Suppressor macrophage (primary cell): ENCODE results near the gene TECTB.
"Not testable (repeated sequence)": the region's sequence is repeated elsewhere in the genome, so short reads cannot be mapped to it uniquely, and the experiment has no call there.

Experiments used
- DNase-seq, 4 experiments: peaks; one replicate each; pipeline ENCODE4 v3.0.0-alpha.2; 2020 to 2022
- total RNA-seq, 17 experiments: gene quantifications; one replicate each; lab custom pipeline; 2026; ENCODE audit warnings: mixed read lengths in 6 of 17, inconsistent platforms in 3 of 17; lab: John Stamatoyannopoulos, UW

Gene TECTB
- total RNA-seq = 0 to 2.5 (median 0) reads per million in 17 experiments

GRCh38 chr10:112283100-112283499 is at the start of gene TECTB:
TSS of gene TECTB (plus strand) at chr10:112283400. CDS start at chr10:112283735, 335 bp downstream.
- DNase-seq = no peak

- DNase-seq = no peak
Measured at GRCh38 chr10:112235141-112235540, 48.1 kb upstream of the TECTB start.

GRCh38 chr10:112235920-112236319 is 47.3 kb upstream of the TECTB start:
- no peak for DNase-seq

- no peak for DNase-seq
Measured at GRCh38 chr10:112236486-112236885, 46.7 kb upstream of the TECTB start.

GRCh38 chr10:112239347-112239746 is 43.9 kb upstream of the TECTB start:
- DNase-seq = no peak

GRCh38 chr10:112240441-112240840 is 42.8 kb upstream of the TECTB start:
- DNase-seq = no peak

- no peak for DNase-seq
Measured at GRCh38 chr10:112241651-112242341, 41.4 kb upstream of the TECTB start.

- no peak for DNase-seq
Measured at GRCh38 chr10:112242769-112243168, 40.4 kb upstream of the TECTB start.

- no peak for DNase-seq
Measured at GRCh38 chr10:112243713-112244112, 39.5 kb upstream of the TECTB start.

GRCh38 chr10:112244197-112244596 is 39.0 kb upstream of the TECTB start:
- no peak for DNase-seq

- no peak for DNase-seq
Measured at GRCh38 chr10:112247791-112248190, 35.4 kb upstream of the TECTB start.

- DNase-seq = no peak
Measured at GRCh38 chr10:112248584-112249295, 34.5 kb upstream of the TECTB start.

- DNase-seq = no peak
Measured at GRCh38 chr10:112249722-112250121, 33.5 kb upstream of the TECTB start.

GRCh38 chr10:112250555-112250954 is 32.6 kb upstream of the TECTB start:
- DNase-seq = no peak

GRCh38 chr10:112251238-112251637 is 32.0 kb upstream of the TECTB start:
- DNase-seq = not testable (repeated sequence)

- no peak for DNase-seq
Measured at GRCh38 chr10:112258407-112258806, 24.8 kb upstream of the TECTB start.

- no peak for DNase-seq
Measured at GRCh38 chr10:112259688-112260087, 23.5 kb upstream of the TECTB start.

- no peak for DNase-seq
Measured at GRCh38 chr10:112260831-112261230, 22.4 kb upstream of the TECTB start.

GRCh38 chr10:112261281-112261822 is 21.8 kb upstream of the TECTB start:
- DNase-seq = no peak

GRCh38 chr10:112262546-112262945 is 20.7 kb upstream of the TECTB start:
- no peak for DNase-seq

- no peak for DNase-seq
Measured at GRCh38 chr10:112265745-112266144, 17.5 kb upstream of the TECTB start.

- DNase-seq = no peak
Measured at GRCh38 chr10:112269266-112269665, 13.9 kb upstream of the TECTB start.

- no peak for DNase-seq
Measured at GRCh38 chr10:112271982-112272381, 11.2 kb upstream of the TECTB start.

GRCh38 chr10:112274831-112275230 is 8.4 kb upstream of the TECTB start:
- DNase-seq = no peak
